Endothelial cell of umbilical vein (primary cell): Measurements from ENCODE around the gene FAM13C. TPM values are rescaled to one million over a fixed set of nuclear protein-coding genes. Genes with fewer than 3 reads are reported as not detected.

ENCODE experiments used
- BruUV-seq: library from RNA; stranded (reverse); fragments of 400-500 nt; replicated peaks from 2 replicates; lab custom pipeline; 2021; lab: Mats Ljungman, UMichigan
- CTCF ChIA-PET: fragments of 300-600, 350-600 bp; sonication (Branson Sonifier 250); formaldehyde crosslinking; loops from one replicate; lab custom pipeline; 2021; ENCODE audit warnings: antibody characterized with exemption, inconsistent platforms; lab: Charles Lee
- POLR2A ChIA-PET: fragments of 300-600, 350-600 bp; sonication (Branson Sonifier 250); formaldehyde crosslinking; loops from one replicate; lab custom pipeline; 2021; ENCODE audit warnings: antibody characterized with exemption, inconsistent platforms; lab: Charles Lee
- DNase-seq: peaks from one replicate; pipeline ENCODE4 v3.0.0-alpha.2; 2011; ENCODE audit warnings: low read depth, low spot score
- FAIRE-seq: peaks from 2 replicates; lab custom pipeline; 2011; peaks lifted over from hg19 to GRCh38; lab: Jason Lieb, UNC
- H2AFZ ChIP-seq: 2 replicates; pipeline ENCODE4 v1.6.0; 2012; ENCODE audit warnings: low read depth, low read length, control low read depth, inconsistent platforms
- H3K27ac ChIP-seq: 2 replicates; pipeline ENCODE4 v1.5.1; 2011; ENCODE audit warnings: low read depth, mild to moderate bottlenecking, control low read depth, low read length, moderate library complexity; ENCODE audit not compliant: insufficient read depth
- H3K27me3 ChIP-seq, 2 experiments: 2 replicates each; pipeline versions ENCODE4 v1.6.0 to v1.6.1; 2011; ENCODE audit warnings: low read length in 2 of 2, mixed read lengths in 1 of 2; ENCODE audit not compliant: control insufficient read depth in 2 of 2, insufficient read depth in 2 of 2
- H3K36me3 ChIP-seq, 2 experiments: 2 replicates in 1 of 2; 3 replicates in 1 of 2; pipeline ENCODE4 v1.5.1; 2011; ENCODE audit warnings: low read length in 2 of 2, mild to moderate bottlenecking in 1 of 2, moderate library complexity in 1 of 2; ENCODE audit not compliant: control insufficient read depth in 2 of 2, insufficient read depth in 2 of 2; ENCODE audit errors: extremely low read depth in 1 of 2
- H3K4me1 ChIP-seq: 3 replicates; pipeline ENCODE4 v1.5.1; 2011; ENCODE audit warnings: mild to moderate bottlenecking, low read length; ENCODE audit not compliant: control insufficient read depth, insufficient read depth; ENCODE audit errors: extremely low read depth
- H3K4me2 ChIP-seq: 2 replicates; pipeline ENCODE4 v1.6.1; 2011; ENCODE audit warnings: low read length, control low read depth, mixed read lengths; ENCODE audit not compliant: insufficient read depth
- H3K4me3 ChIP-seq, 3 experiments: fragments of 200-600 bp in 1 of 3; sonication (generic), shearing (Covaris generic) in 1 of 3; replicated peaks in 1 of 3; 2 replicates each; pipeline ENCODE4 v1.5.1; 2011 to 2016; ENCODE audit warnings: control low read depth in 3 of 3, low read length in 3 of 3, mild to moderate bottlenecking in 2 of 3, inconsistent platforms in 1 of 3, low read depth in 1 of 3, moderate library complexity in 1 of 3; ENCODE audit not compliant: insufficient read depth in 1 of 3
- H3K79me2 ChIP-seq: 2 replicates; pipeline ENCODE4 v1.6.0; 2012; ENCODE audit warnings: low read length, inconsistent platforms; ENCODE audit not compliant: control insufficient read depth, insufficient read depth
- H3K9ac ChIP-seq: replicated peaks from 2 replicates; pipeline ENCODE3; 2011; ENCODE audit warnings: low read length, control low read depth; ENCODE audit not compliant: insufficient read depth; ENCODE audit errors: extremely low read depth
- H3K9me1 ChIP-seq: replicated peaks from 3 replicates; pipeline ENCODE4 v1.6.0; 2011; ENCODE audit warnings: mild to moderate bottlenecking, low read length; ENCODE audit not compliant: control insufficient read depth, insufficient read depth; ENCODE audit errors: extremely low read depth
- H3K9me3 ChIP-seq: replicated peaks from 2 replicates; pipeline ENCODE4 v1.5.1; 2012; ENCODE audit warnings: low read length, inconsistent platforms; ENCODE audit not compliant: control insufficient read depth, insufficient read depth
- H4K20me1 ChIP-seq: replicated peaks from 2 replicates; pipeline ENCODE3; 2011; ENCODE audit warnings: mild to moderate bottlenecking, low read length; ENCODE audit not compliant: control insufficient read depth, insufficient read depth; ENCODE audit errors: extremely low read depth
- CTCF ChIP-seq, 2 donors: IDR thresholded peaks; 1 replicate in 1 of 2; 2 replicates in 1 of 2; pipeline ENCODE4 v1.5.1; 2011; ENCODE audit warnings: low read length in 2 of 2, mild to moderate bottlenecking in 2 of 2, moderate library complexity in 2 of 2, control low read depth in 1 of 2, inconsistent platforms in 1 of 2, low read depth in 1 of 2; ENCODE audit not compliant: insufficient read depth in 1 of 2; ENCODE audit errors: extremely low read depth in 1 of 2
- EZH2 ChIP-seq: IDR thresholded peaks from 2 replicates; pipeline ENCODE4 v1.6.1; 2012; ENCODE audit warnings: borderline replicate concordance, low read depth, mild to moderate bottlenecking, moderate library complexity, low read length, inconsistent platforms; ENCODE audit not compliant: severe bottlenecking
- FOS ChIP-seq: IDR thresholded peaks from 2 replicates; pipeline ENCODE4 v1.6.1; 2011; ENCODE audit warnings: mild to moderate bottlenecking, low read length, moderate library complexity, borderline replicate concordance; ENCODE audit not compliant: insufficient read depth
- GATA2 ChIP-seq: IDR thresholded peaks from 2 replicates; pipeline ENCODE4 v1.7.0; 2011; ENCODE audit warnings: low read depth, mild to moderate bottlenecking, moderate library complexity, mixed read lengths, low read length; ENCODE audit not compliant: insufficient read length, insufficient read depth
- JUN ChIP-seq: IDR thresholded peaks from 2 replicates; pipeline ENCODE4 v1.6.1; 2011; ENCODE audit warnings: borderline replicate concordance, low read depth; ENCODE audit not compliant: insufficient read length, insufficient read depth
- MAX ChIP-seq: IDR thresholded peaks from 2 replicates; pipeline ENCODE4 v1.6.1; 2011; ENCODE audit not compliant: insufficient read depth, insufficient read length
- MYC ChIP-seq: IDR thresholded peaks from one replicate; pipeline ENCODE4 v1.6.1; 2011; ENCODE audit warnings: mild to moderate bottlenecking, low read depth, low read length
- POLR2A ChIP-seq: IDR thresholded peaks from 2 replicates; pipeline ENCODE4 v1.6.1; 2012; ENCODE audit warnings: low read depth, mild to moderate bottlenecking, control low read depth, low read length
- POLR2AphosphoS5 ChIP-seq: IDR thresholded peaks from 2 replicates; pipeline ENCODE4 v1.6.1; 2012; ENCODE audit warnings: low read depth, mild to moderate bottlenecking, control low read depth, low read length, moderate library complexity; ENCODE audit not compliant: insufficient read depth
- dilution Hi-C: fragments of 300-500 bp; cut with MboI; formaldehyde crosslinking; loops from one replicate; pipeline ENCODE4 v1.15.0; 2019; ENCODE audit warnings: low sequenced_read_pairs; ENCODE audit not compliant: extremely low pct_ligation_motif_present
- intact Hi-C: fragments of 100-400 bp; cut with micrococcal nuclease; formaldehyde crosslinking; loops from one replicate; pipeline ENCODE4 v1.10.0; 2022
- polyA plus RNA-seq, 4 experiments: library from polyadenylated mRNA; depleted of rRNA in 3 of 4; stranded (reverse) in 3 of 4; unstranded in 1 of 4; fragments of >200 nt; gene quantifications; 2 replicates each; pipeline versions ENCODE4 v1.2.1 to v1.2.3, GENCODE V29; 2011 to 2012; ENCODE audit warnings: missing spikeins in 1 of 4
- total RNA-seq: library from RNA; stranded (reverse); gene quantifications from 2 replicates; pipeline ENCODE4 v1.2.3, GENCODE V29; 2021

The FAM13C gene
- total and polyA plus RNA-seq, 2 donors (not counting 3 experiments of a cell fraction or from before 2014, with no cell fraction given) = 0.03 TPM; not detected in 1

- no TSS peak for BruUV-seq
- no peak overlapping the region for H3K27ac ChIP-seq
- H4K20me1 ChIP-seq = no peaks in the 10 kb centered on the region
- intact Hi-C loops = loop anchor here (1.0 kb wide), 1 partner anchor 222 kb away; no protein-coding TSS in a partner anchor
- no peaks in the 10 kb centered on the region for H3K9me1 ChIP-seq
- H3K4me2 ChIP-seq = no peak overlapping the region
- no peaks in the 10 kb centered on the region for H3K79me2 ChIP-seq
- POLR2A ChIA-PET = no interaction called here
- H3K9me3 ChIP-seq = no peaks in the 10 kb centered on the region
- CTCF ChIA-PET = no interaction called here
- H3K4me1 ChIP-seq = no peaks in the 10 kb centered on the region
- dilution Hi-C loops = no loop called here
- FAIRE-seq (no peak), DNase-seq (no peak)
- H3K27me3 ChIP-seq = no peaks in the 10 kb centered on the region
- H3K36me3 ChIP-seq = no peaks in the 10 kb centered on the region
- H3K9ac ChIP-seq = no peak overlapping the region
- TF ChIP-seq JUN = no peak
- no peak for TF ChIP-seq POLR2AphosphoS5
- H3K4me3 ChIP-seq = no peak overlapping the region
- H2AFZ ChIP-seq = no peak overlapping the region
Observed at GRCh38 chr10:59363446-59363958, 1.2 kb upstream of the FAM13C start.

GRCh38 chr10:59362959-59363381, 621 bp upstream of the FAM13C start:
- no peaks in the 10 kb centered on the region for H3K9me1 ChIP-seq
- H3K79me2 ChIP-seq = no peaks in the 10 kb centered on the region
- no peak for TF ChIP-seq CTCF (IDR thresholded peaks at IDR 0.05; ENCODE audit: extremely low read depth in 1 of 2, insufficient read depth in 1 of 2, low read depth in 1 of 2, low read length in 2 of 2)
- TF ChIP-seq EZH2 = no peak
- TF ChIP-seq FOS = no peak
- TF ChIP-seq JUN = no peak
- no peak for TF ChIP-seq POLR2AphosphoS5
- no peak for TF ChIP-seq GATA2
- TF ChIP-seq MYC = no peak
- no peak for TF ChIP-seq POLR2A
- TF ChIP-seq MAX = no peak
- H3K4me1 ChIP-seq = no peaks in the 10 kb centered on the region
- H4K20me1 ChIP-seq = no peaks in the 10 kb centered on the region
- intact Hi-C loops (loop anchor here (1.0 kb wide), 1 partner anchor 222 kb away; no protein-coding TSS in a partner anchor), dilution Hi-C loops (no loop called here)
- BruUV-seq = no TSS peak
- peak overlapping the region in 1 of 3 experiments; percentile 23 for H3K4me3 ChIP-seq
- no peak overlapping the region for H3K4me2 ChIP-seq
- POLR2A ChIA-PET = no interaction called here
- FAIRE-seq (no peak), DNase-seq (peak; percentile 14)
- CTCF ChIA-PET = no interaction called here
- no peaks in the 10 kb centered on the region for H3K27me3 ChIP-seq
- H3K9ac ChIP-seq = no peak overlapping the region
- H2AFZ ChIP-seq = no peak overlapping the region
- H3K27ac ChIP-seq = no peak overlapping the region
- H3K36me3 ChIP-seq = no peaks in the 10 kb centered on the region
- no peaks in the 10 kb centered on the region for H3K9me3 ChIP-seq
